ENCODE measurements around the gene WDR35.
A peak's percentile ranks its signal among the peaks of the same experiment; 100 is the strongest.

WDR35 gene

DNA sequence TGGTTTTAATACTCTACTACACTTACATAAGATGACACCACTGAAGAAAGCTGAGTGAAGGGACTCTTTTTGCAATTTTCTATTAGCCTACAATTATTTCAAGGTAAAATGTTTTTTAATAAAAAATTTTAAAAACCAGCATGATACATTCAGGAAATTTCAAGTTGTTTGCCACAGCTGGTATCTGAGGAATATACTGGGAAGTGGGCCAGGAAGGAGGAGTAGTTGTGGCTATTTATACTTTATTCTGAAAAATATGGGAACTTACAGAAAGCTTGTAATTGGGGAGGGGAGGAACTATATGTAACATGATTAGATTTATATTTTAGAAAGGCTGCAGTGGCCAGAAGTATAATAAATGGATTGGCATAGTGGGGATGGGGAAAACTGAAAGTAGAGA is 40.8 kb downstream of the WDR35 start:
- DNase-seq (ENCODE audit: insufficient read length, low spot score): no peak
- FAIRE-seq: no peak
- TF ChIP-seq POLR2A (IDR thresholded peaks at IDR 0.05; ENCODE audit: low read depth, low read length) (no peak), TAF1 (IDR thresholded peaks at IDR 0.05; ENCODE audit: low read depth, low read length) (no peak), POU2F2 (IDR thresholded peaks at IDR 0.05; ENCODE audit: low read depth, low read length) (no peak), POLR2AphosphoS5 (IDR thresholded peaks at IDR 0.05; ENCODE audit: low read depth, low read length) (no peak), PAX5 (IDR thresholded peaks at IDR 0.05; ENCODE audit: insufficient read depth, low read length, severe bottlenecking) (no peak), SPI1 (IDR thresholded peaks at IDR 0.05; ENCODE audit: low read depth, low read length) (no peak)

DNA sequence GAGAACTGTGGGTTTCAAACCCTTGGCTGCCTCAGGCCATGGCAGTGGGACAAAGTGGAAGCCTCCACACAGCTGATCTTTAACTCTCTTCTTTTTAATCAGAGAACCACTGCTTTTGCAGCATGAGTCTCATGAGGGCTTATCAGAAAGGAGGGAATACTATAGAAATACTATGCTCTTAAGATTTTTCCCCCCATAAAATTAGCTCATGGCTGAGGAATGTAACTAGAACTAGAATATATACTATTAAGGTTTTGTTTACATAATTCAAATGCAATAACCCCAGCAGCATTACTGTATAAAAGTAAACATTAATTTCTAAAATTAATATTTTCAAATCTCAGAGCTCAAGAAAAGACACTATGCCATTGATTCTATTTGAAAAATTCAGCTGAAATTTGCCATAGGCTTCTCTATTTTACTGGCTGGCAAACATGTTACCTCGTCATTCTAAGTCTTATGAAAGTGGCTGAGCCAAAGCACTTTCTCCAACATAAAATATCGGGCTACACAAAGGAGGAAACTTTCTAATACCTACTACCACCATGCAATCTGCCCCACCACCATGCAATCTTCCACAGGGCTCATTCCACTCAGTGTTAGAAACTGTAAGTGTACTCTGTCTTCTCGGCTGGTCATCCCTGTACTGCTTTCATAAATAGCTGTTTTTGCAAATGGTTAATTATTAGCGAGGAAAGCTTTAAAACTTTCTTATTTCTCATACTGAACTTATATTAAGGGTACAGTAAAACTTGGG is 42.5 kb downstream of the WDR35 start:
- no peak for DNase-seq (ENCODE audit: insufficient read length, low spot score)
- TF ChIP-seq POLR2AphosphoS5 (IDR thresholded peaks at IDR 0.05; ENCODE audit: low read depth, low read length): no peak
- no peak for TF ChIP-seq PAX5 (IDR thresholded peaks at IDR 0.05; ENCODE audit: insufficient read depth, low read length, severe bottlenecking)
- TF ChIP-seq POU2F2 (IDR thresholded peaks at IDR 0.05; ENCODE audit: low read depth, low read length): no peak
- no peak for TF ChIP-seq SPI1 (IDR thresholded peaks at IDR 0.05; ENCODE audit: low read depth, low read length)
- TF ChIP-seq POLR2A (IDR thresholded peaks at IDR 0.05; ENCODE audit: low read depth, low read length): no peak
- no peak for TF ChIP-seq TAF1 (IDR thresholded peaks at IDR 0.05; ENCODE audit: low read depth, low read length)
- no peak for FAIRE-seq

DNA sequence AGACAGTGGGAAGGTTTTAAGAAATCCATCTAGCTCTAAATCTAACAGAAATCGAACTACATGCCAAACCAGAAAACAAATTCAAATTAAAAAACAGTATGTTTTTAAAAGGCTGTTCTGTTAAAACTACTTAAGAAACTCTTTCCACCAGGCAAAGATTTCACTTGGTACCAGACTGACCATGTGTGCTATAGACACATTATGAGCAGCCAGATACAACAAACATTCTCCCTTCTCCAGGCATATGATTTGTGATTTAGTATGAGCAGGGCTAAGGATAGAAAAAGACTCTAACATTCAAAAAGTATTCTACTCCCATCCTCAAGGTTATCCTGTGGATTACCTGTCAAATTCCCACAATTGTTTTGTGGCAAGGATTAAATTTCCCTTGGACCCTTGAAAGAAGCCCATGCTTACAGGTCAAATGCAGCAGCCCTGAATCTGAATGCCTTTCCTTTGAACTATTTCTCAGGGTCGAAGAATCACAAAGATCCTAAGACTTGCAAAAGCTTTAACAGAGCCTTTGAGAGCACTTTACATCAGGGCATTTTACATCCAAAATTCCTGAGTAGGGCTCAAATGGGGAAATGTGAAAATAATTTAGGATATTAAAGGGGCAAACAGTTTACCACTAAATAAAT is 45.6 kb downstream of the WDR35 start:
- DNase-seq (ENCODE audit: insufficient read length, low spot score): no peak
- FAIRE-seq: no peak

DNA sequence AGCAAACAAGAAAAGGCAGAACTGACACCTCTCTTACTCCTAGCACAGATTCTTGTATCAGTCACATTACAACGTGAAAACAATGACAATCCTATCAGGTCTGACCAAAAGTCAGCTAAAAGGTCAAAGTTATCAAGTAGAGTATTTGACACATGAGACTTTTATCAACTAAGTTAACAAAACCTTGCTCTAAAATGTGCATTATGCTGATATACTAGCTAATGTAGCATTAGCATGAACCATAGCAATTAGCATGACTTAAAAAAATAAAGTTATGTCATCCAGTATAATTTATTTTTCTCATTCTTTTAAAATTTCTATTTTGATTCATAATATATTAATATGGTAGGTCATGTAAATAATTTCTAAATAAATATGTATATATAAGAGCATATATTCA is 46.7 kb downstream of the WDR35 start:
- FAIRE-seq (peak; percentile 45), DNase-seq (ENCODE audit: insufficient read length, low spot score) (no peak)
- TF ChIP-seq PAX5 (IDR thresholded peaks at IDR 0.05; ENCODE audit: insufficient read depth, low read length, severe bottlenecking) (no peak), SPI1 (IDR thresholded peaks at IDR 0.05; ENCODE audit: low read depth, low read length) (no peak), POLR2AphosphoS5 (IDR thresholded peaks at IDR 0.05; ENCODE audit: low read depth, low read length) (no peak), POU2F2 (IDR thresholded peaks at IDR 0.05; ENCODE audit: low read depth, low read length) (no peak), TAF1 (IDR thresholded peaks at IDR 0.05; ENCODE audit: low read depth, low read length) (no peak), POLR2A (IDR thresholded peaks at IDR 0.05; ENCODE audit: low read depth, low read length) (no peak)

More for the DNA sequence above, 45.6 kb downstream of the WDR35 start:
- no peak for TF ChIP-seq POU2F2 (IDR thresholded peaks at IDR 0.05; ENCODE audit: low read depth, low read length)
- TF ChIP-seq POLR2AphosphoS5 (IDR thresholded peaks at IDR 0.05; ENCODE audit: low read depth, low read length): no peak
- TF ChIP-seq TAF1 (IDR thresholded peaks at IDR 0.05; ENCODE audit: low read depth, low read length): no peak
- TF ChIP-seq POLR2A (IDR thresholded peaks at IDR 0.05; ENCODE audit: low read depth, low read length): no peak
- TF ChIP-seq SPI1 (IDR thresholded peaks at IDR 0.05; ENCODE audit: low read depth, low read length): no peak
- no peak for TF ChIP-seq PAX5 (IDR thresholded peaks at IDR 0.05; ENCODE audit: insufficient read depth, low read length, severe bottlenecking)

DNA sequence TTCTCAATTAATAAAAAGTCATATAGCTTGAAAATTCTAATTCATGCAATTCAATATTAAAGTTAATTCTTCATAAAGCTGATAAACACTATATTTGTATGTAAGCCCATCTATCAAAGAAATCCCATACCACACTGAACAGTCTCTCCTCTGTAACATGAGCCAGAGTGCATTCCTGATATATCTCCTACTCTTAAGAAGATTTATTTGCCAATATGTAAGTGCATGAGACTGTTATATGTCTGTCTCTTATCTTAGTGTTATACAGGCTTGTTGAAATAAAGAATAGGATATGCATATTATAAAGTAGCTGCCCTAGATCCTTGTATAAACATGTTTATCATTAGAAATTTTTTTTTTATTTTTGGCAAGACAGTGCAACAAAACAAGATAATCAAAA is 47.7 kb downstream of the WDR35 start:
- FAIRE-seq (no peak), DNase-seq (ENCODE audit: insufficient read length, low spot score) (no peak)
- no peak for TF ChIP-seq POLR2A (IDR thresholded peaks at IDR 0.05; ENCODE audit: low read depth, low read length)
- no peak for TF ChIP-seq SPI1 (IDR thresholded peaks at IDR 0.05; ENCODE audit: low read depth, low read length)
- no peak for TF ChIP-seq TAF1 (IDR thresholded peaks at IDR 0.05; ENCODE audit: low read depth, low read length)
- no peak for TF ChIP-seq POLR2AphosphoS5 (IDR thresholded peaks at IDR 0.05; ENCODE audit: low read depth, low read length)
- TF ChIP-seq PAX5 (IDR thresholded peaks at IDR 0.05; ENCODE audit: insufficient read depth, low read length, severe bottlenecking): no peak

DNA sequence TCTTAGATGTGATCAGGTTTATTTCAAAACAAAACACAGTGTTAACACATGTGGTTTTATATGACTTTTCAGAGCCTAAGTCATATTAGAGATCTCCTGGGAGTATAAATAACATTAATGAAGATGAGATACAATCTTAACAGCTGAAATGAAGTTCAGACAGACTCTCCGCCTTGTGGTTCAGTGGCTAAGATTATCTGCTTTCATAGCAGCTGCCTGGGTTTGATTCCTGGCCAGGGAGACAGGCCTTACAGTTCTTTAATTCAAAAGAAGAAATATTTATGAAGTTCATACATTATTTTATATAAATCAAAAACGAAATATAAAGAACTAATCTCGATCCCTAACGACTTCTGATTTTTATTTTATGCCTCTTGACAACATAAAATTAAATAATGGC is 52.9 kb downstream of the WDR35 start:
- FAIRE-seq: no peak
- DNase-seq (ENCODE audit: insufficient read length, low spot score): no peak
- TF ChIP-seq SPI1 (IDR thresholded peaks at IDR 0.05; ENCODE audit: low read depth, low read length): no peak
- no peak for TF ChIP-seq POU2F2 (IDR thresholded peaks at IDR 0.05; ENCODE audit: low read depth, low read length)
- TF ChIP-seq POLR2AphosphoS5 (IDR thresholded peaks at IDR 0.05; ENCODE audit: low read depth, low read length): no peak
- TF ChIP-seq PAX5 (IDR thresholded peaks at IDR 0.05; ENCODE audit: insufficient read depth, low read length, severe bottlenecking): no peak
- TF ChIP-seq TAF1 (IDR thresholded peaks at IDR 0.05; ENCODE audit: low read depth, low read length): no peak
- no peak for TF ChIP-seq POLR2A (IDR thresholded peaks at IDR 0.05; ENCODE audit: low read depth, low read length)

DNA sequence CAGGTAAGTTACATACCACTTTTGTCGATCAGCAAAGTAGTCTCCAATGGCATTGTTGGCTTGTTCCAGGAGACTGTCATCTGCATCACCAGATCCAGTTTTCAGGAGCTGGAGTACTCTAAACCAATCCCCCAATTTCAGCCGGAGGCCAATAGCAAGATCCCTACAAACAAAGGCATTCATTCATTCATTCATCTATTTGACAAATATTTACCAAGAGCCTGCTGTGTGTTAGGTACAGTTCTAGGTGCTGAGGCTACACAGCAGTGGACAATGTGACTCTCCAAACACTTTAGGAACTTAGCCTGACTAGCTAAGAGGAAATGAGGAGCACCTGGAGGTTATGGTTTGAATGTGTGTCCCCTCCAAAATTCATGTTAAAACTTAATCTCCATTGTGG is 53.7 kb downstream of the WDR35 start:
- TF ChIP-seq POU2F2 (IDR thresholded peaks at IDR 0.05; ENCODE audit: low read depth, low read length): no peak
- TF ChIP-seq TAF1 (IDR thresholded peaks at IDR 0.05; ENCODE audit: low read depth, low read length): no peak
- TF ChIP-seq POLR2AphosphoS5 (IDR thresholded peaks at IDR 0.05; ENCODE audit: low read depth, low read length): no peak
- TF ChIP-seq SPI1 (IDR thresholded peaks at IDR 0.05; ENCODE audit: low read depth, low read length): no peak
- TF ChIP-seq PAX5 (IDR thresholded peaks at IDR 0.05; ENCODE audit: insufficient read depth, low read length, severe bottlenecking): no peak
- no peak for TF ChIP-seq POLR2A (IDR thresholded peaks at IDR 0.05; ENCODE audit: low read depth, low read length)
- FAIRE-seq (no peak), DNase-seq (ENCODE audit: insufficient read length, low spot score) (no peak)

DNA sequence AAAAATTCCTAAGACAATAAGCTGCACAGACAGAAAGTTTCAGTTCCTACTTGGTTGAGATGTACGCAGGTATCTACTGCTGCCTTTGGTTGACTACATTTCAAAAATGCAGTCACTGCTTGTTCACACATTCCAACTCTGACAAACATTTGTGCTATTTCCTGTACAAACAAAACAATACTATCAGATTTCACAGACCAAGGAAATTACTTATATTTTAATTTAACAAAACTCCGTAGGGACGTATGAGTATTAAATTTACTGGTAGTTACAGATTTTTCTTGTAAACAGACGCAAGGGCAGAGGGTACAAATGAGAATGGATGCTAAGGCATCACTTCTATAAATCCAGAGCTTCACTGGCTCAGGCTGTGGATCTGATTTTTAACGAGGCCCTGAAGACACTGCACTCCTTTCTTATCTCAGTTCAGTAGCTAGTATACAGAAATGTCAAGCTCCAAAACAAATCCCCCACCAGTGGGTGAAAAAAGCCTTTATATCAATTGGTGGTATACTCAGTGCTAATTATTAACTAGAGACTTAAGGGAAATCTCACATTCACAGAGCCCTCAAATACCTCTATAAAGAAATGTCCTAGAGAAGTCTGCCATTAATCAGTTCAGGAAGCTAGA is 56.4 kb downstream of the WDR35 start:
- FAIRE-seq: no peak
- no peak for DNase-seq (ENCODE audit: insufficient read length, low spot score)
- TF ChIP-seq POLR2AphosphoS5 (IDR thresholded peaks at IDR 0.05; ENCODE audit: low read depth, low read length) (no peak), SPI1 (IDR thresholded peaks at IDR 0.05; ENCODE audit: low read depth, low read length) (peak; percentile 94)

DNA sequence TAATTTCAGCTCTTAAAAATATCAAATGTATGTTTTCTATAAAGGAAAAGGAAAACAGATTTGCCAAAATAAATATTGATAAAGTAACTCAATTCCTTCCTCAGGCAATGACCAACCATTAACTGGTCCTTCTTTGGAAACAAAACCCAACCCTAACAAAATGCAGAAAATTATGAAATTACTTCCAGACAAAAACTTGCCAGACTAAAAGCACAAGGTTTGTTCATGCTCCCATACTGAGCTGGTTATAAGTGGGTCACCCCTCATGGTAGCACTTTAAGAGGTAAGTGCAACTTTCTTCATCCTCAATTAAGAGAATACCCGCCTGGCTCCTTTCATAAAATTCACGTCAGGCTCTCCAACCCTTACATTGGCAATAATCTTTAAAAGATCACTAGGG is 57.0 kb downstream of the WDR35 start:
- FAIRE-seq (peak; percentile 55), DNase-seq (ENCODE audit: insufficient read length, low spot score) (no peak)
- TF ChIP-seq SPI1 (IDR thresholded peaks at IDR 0.05; ENCODE audit: low read depth, low read length): no peak
- TF ChIP-seq POLR2AphosphoS5 (IDR thresholded peaks at IDR 0.05; ENCODE audit: low read depth, low read length): no peak
- no peak for TF ChIP-seq PAX5 (IDR thresholded peaks at IDR 0.05; ENCODE audit: insufficient read depth, low read length, severe bottlenecking)
- no peak for TF ChIP-seq POU2F2 (IDR thresholded peaks at IDR 0.05; ENCODE audit: low read depth, low read length)
- TF ChIP-seq POLR2A (IDR thresholded peaks at IDR 0.05; ENCODE audit: low read depth, low read length): no peak
- no peak for TF ChIP-seq TAF1 (IDR thresholded peaks at IDR 0.05; ENCODE audit: low read depth, low read length)
